Gastrocnemius medialis (tissue), 4 donors: ENCODE results near the gene PRDM10.

Experiments used
- CTCF ChIP-seq, 5 experiments: fragments of 450-650 bp in 3 of 5; fragments of 200-600 bp in 2 of 5; sonication (generic) in 2 of 5; IDR thresholded peaks in 4 of 5; conservative IDR thresholded peaks in 1 of 5; 1 replicate in 4 of 5; 2 replicates in 1 of 5; pipeline ENCODE4 v1.5.1; 2016 to 2019; ENCODE audit warnings: antibody characterized with exemption in 5 of 5, mild to moderate bottlenecking in 3 of 5, moderate library complexity in 3 of 5
- POLR2A ChIP-seq, 2 donors: fragments of 450-650 bp; IDR thresholded peaks; one replicate each; pipeline ENCODE4 v1.6.1; 2017; ENCODE audit warnings: antibody characterized with exemption in 2 of 2, mild to moderate bottlenecking in 2 of 2, moderate library complexity in 2 of 2

- TF ChIP-seq CTCF (IDR thresholded peaks at IDR 0.05 in 4 of 5, conservative IDR thresholded peaks at IDR 0.05 in 1 of 5) (peak in 1 of 5 experiments; percentile 33), POLR2A (IDR thresholded peaks at IDR 0.05) (no peak)
These were observed 10.3 kb downstream of the PRDM10 start for GRCh38 chr11:129992161-129992944.
